Stimulated activated CD4-positive, alpha-beta T cell treated with anti-CD3 and anti-CD28 coated beads, Interleukin-2, amount 100 ng/mL, for 24 hours (primary cell): ENCODE measurements around the gene NR4A1.

Experiments used
- DNase-seq, 2 donors: peaks; one replicate each; pipeline ENCODE4 v3.0.0-alpha.2; 2020

NR4A1 gene

GRCh38 chr12:52042706-52043385 lies 8.4 kb upstream of the NR4A1 start:
- DNase-seq = no peak

DNA sequence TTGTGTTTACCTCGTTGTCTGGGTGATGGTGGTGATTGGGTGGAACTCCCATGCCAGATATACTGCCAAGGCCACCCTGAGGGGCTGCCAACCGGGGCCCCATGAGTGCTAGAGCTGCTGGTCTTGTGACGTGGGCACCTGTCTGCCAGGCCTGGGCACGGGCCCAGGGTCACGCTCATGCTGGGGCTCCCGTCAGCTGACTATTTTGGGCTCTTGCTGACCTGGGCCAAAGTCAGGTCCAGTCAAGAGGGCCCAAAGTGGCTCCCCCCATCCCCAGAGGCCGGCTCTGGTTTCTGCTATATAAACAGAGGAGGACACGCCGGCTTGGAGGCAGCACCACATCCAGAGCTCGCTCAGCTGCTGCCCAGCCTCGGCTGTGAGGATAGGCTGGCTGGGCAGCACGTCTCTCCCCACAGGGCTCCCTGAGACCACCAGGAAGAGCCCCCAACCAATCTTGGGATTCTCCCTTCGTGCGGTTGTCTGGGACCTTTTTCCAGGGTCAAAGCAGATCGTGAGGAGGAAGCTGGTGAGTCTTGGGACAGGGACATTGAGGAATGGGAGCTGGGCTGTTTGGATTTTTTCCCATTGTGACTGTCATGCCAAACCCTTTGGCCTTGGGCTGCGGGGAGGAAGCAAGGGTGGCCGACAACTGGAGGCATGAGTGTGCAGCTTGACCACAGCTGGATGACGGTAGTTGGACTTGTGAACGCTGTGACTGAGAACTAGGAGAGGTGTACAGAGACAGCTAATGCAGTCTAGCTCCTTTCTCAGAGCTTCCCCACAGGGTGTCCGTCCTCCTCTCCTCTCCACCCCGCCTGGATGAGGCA lies 7.6 kb upstream of the NR4A1 start:
- no peak for DNase-seq

DNA sequence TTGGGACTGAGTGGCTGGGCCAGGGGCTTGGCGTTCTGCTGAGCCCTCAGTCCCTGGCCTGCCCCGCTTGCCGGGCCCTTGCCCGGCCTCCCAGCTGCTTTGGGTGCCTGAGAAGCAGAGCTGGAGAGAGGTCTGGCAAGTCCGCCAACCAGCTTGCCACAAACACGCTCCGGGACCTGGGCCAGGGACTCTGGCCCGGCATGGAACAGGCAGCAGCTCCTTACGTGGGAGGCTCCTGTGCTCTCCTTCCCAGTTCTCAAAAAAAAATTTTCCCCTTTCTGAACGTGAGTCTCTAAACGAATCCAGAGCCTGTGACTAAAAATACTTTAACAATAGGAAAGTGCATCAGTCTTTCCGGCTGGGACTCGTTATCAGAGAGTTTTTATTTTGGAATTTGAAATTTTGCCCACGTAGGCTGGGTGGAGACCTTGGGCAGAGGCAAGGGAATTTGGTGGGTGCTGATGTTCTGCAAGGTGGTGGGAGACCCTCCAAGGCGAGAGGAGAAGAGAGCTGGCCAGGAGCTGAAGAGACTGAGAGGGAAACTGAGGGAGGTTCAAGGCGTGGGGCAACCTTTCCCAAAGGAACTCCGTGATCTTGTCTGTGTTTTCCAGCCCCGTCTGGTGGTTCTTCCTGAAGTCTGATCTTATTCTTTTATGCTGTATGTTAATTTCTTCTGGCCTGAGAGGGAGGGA lies 6.8 kb upstream of the NR4A1 start:
- DNase-seq = no peak

DNA sequence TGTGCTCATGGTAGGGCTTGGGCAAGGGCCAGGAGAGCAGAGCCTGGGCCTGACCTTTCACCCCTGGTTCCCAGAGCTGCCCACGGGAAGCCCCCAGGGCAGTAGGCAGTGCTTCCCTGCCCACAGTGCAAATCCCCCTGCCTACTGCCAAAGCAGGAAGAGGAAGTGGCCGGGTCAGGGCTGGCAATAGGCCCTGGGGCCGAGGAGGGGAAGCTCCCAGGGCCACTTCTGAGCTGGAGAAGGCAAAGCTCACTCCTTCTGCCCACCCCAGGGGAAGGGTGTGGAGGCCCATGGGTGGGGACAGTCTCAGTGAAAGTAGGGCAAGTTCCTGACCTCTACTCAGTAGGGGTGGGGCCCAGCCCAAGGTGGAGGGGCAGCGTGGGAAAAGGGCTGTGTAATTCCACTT lies 5.4 kb upstream of the NR4A1 start:
- no peak for DNase-seq

DNA sequence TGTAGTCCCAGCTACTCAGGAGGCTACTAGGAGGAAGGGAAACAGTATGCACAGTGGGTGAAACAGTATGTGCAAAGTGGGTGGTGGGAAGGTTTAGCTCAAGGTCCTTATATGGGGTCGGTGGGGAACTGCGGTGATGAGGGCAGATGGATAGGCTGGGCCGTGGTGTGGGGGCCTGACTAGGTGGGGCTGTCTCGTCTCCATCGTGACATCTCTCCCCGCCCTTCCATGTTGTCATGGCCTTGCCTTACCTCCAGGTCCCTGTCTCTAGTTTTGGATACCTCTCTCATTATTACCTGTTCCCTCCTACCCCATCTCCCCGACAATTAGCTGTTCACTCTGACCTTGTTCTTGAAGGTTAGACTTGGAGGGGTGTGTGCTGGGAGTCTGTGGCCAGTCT lies 4.4 kb upstream of the NR4A1 start:
- DNase-seq = no peak

GRCh38 chr12:52049286-52049685 lies 2.0 kb upstream of the NR4A1 start:
- no peak for DNase-seq

DNA sequence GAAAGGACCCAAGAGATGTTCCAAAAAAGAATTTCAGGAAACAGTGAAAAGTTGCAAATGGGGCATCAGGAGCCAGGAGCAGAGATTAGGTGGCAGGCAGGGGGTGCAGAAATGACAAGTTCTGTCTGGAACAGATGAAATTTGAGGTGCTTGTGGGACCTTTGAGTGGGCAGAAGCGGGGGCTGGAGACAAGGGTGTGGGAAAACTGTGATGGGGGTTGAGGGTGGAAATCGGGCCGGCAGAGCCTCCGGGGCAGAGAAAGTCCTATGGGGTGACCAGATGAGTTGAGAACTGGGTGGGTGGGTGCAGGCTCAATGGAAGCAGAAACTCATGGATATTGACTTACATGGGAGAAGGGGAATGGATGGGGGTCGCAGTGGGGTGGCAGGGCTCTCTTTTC lies 1.6 kb upstream of the NR4A1 start:
- DNase-seq = no peak

GRCh38 chr12:52050116-52050757 lies 1.0 kb upstream of the NR4A1 start:
- peak in 1 of 2 donors; percentile 36 for DNase-seq

DNA sequence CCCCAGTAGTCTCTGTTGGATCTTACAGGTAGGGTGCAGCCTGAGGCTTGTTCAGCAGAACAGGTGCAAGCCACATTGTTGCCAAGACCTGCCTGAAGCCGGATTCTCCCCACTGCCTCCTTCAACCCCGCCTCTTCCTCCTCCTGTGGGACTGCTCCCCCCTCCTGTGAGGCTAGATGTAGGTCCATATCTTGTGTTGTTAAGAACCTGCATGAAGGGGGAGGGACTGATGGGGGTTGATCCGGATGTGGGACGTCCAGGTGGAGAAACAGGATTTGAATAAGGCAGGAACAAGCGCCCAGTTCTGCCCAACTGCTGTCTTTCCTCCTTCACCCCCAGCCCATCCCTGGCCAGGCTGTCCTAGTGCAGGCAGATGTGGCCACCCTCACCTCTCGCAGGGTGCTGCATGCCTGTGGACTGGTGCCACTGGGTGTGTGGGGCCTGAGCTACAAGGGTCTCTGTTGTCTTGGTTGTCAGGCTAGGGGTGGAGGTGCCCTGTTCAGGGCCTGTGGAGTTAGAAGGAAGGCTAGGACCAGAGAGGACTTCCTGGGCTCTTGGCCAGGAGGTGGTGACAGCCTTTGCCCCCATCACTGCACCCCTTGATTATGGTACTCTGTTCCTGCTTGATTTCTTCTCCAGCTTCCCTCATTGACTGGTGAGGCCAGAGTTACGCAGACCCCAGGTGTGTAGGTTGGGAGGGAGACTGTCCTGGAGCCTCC lies 1.4 kb downstream of the NR4A1 start:
- peak; percentile 25 to 35 for DNase-seq

DNA sequence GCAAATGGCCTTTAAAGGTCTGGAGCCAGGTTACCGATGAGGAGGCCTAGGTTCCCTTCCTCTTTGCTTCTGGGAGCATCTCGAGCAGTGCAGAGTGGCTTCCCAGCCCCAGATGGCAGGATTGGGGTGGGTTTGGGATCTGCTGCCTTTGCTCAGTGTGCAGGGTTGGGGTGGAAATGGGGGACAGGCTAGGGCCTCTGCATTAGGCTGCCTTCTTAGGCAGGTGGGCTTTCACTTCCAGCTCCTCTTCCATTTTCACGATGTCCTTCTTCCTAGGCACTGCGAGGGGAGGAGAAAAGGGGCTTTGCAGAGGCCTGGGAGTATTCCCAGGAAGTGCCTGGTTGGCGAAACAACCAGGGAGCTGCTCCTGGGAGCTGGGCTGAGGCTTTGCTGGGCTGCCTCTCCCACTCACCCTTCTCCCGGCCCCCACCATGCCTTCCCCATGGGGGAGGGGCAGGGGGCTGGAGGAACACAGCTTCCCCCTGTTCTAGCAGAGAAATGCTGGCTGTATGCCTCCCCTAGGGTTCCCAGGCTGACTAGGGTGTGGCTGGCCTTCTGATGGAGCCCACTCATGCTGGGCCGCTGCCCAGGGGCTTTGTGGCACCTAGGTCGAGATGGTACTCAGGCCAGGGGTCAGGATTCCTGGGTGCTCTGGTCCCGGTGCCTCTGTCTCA lies 2.4 kb downstream of the NR4A1 start:
- DNase-seq = no peak

GRCh38 chr12:52054231-52054832 lies 3.1 kb downstream of the NR4A1 start:
- DNase-seq = no peak

- DNase-seq = no peak
Measured at GRCh38 chr12:52054833-52055730, 3.8 kb downstream of the NR4A1 start.

DNA sequence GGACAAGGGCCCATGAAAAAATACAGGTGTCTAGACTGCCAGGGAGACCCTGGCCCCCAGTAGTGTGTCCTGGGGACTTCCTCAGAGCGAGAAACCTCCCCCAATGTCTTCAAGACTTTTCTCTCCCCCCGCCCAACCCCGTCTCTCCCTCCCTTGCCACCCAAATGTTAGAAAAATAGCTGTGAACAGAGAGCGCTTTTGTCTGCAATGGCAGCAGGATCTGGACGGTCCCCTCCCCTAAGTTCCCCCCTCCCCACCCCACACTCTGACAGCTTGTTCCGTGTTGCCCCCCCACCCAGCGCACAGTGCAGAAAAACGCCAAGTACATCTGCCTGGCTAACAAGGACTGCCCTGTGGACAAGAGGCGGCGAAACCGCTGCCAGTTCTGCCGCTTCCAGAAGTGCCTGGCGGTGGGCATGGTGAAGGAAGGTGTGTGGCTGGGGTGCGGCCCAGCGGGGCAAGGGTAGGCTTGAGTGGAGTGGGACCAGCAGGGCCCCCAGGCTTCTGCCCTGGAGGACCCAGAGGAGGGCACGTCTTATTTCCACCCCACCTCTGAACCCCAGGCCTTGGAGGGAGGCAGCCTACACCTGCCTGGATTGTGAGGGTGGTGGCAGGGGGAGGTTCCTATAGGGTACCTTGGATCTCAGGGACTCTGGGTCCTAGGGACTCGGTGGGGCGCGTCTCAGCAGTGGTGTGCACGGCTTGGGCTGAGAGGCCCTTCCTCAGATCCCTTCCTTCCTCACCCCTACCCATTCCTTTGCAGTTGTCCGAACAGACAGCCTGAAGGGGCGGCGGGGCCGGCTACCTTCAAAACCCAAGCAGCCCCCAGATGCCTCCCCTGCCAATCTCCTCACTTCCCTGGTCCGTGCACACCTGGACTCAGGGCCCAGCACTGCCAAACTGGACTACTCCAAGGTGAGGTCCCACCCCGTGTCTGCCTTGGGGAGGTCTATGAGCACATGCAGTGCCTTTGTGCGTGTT lies 4.8 kb downstream of the NR4A1 start:
- no peak for DNase-seq

DNA sequence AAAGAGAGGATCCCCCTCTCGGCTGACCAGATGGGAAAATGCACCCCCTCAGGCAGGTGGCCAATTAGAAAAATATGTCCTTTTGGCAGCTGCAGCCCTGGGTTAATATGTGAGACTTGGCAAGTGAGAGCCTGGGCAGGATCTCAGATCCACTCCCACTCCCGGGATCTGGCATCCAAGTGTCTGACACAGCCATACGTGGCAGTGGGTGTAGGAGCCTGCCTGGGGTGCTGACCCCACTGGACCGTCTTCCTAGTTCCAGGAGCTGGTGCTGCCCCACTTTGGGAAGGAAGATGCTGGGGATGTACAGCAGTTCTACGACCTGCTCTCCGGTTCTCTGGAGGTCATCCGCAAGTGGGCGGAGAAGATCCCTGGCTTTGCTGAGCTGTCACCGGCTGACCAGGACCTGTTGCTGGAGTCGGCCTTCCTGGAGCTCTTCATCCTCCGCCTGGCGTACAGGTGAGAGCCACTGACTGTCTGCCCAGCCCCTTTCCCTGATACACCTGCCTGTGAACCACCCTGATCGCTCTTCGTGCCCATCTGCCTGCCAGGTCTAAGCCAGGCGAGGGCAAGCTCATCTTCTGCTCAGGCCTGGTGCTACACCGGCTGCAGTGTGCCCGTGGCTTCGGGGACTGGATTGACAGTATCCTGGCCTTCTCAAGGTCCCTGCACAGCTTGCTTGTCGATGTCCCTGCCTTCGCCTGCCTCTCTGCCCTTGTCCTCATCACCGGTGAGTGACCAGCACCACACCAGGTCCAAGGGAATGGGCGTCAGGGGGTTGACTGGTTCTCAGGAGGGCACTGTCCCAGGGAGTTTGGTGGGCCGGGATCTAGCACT lies 5.8 kb downstream of the NR4A1 start:
- no peak for DNase-seq

DNA sequence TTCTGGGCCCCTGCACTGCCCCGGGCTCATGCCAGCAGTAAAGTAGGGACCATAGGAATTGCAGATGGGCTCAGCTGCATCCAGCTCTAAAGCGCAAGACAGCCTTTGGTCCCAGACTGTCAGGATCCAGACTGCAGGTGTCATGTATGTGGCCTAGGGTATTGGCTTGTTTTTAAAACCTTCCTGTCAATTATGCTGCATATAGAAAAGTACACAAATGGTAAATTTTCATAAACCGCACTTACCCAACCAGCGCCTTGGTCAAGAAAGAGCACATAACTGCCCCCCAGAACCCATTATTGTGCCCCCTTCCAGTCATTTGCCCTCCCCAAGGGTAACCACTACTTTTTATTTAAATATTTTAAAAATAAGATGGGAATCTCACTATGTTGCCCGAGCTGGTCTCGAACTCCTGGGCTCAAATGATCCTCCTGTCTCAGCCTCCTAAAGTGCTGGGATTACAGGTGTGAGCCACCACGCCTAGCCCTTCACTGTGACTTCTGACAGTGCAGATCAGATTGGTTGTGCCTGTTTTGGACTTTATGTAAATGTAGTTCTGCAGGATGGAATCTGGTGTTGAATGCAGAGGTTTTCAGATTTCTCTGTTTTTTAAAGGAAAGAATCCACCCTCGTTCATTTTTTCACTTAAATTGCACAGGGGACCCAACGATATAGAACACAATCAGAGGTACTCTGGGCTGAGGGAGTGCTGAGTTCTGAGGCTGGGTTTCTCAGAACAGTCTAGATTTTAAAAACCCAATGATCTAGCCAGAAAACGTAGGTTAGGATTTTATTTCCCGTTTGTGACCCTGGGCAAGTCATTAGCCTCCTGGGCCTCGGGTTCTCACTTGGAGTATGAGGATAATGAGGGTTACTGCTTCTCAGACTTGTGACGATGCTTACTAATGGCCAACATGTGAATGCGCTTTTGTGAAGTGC lies 6.7 kb downstream of the NR4A1 start:
- DNase-seq = no peak

- no peak for DNase-seq
Measured at GRCh38 chr12:52058631-52059361, 7.6 kb downstream of the NR4A1 start.
